PC-9 (cell line): Measurements from ENCODE around the gene KIF16B. TPM values are rescaled to one million over a fixed set of nuclear protein-coding genes. Genes with fewer than 3 reads are reported as not detected.

Source experiments
- BruUV-seq: library from RNA; stranded (reverse); fragments of 400-500 nt; replicated peaks from 2 replicates; lab custom pipeline; 2021; lab: Mats Ljungman, UMichigan
- CTCF ChIA-PET: fragments of 300-600 bp; sonication (Branson Sonifier 250); formaldehyde crosslinking; loops from one replicate; lab custom pipeline; 2022; ENCODE audit warnings: antibody characterized with exemption; lab: Charles Lee
- POLR2A ChIA-PET: fragments of 300-600 bp; sonication (Branson Sonifier 250); formaldehyde crosslinking; loops from one replicate; lab custom pipeline; 2022; ENCODE audit warnings: antibody characterized with exemption; ENCODE audit not compliant: unreplicated experiment; lab: Charles Lee
- DNase-seq, 2 experiments: peaks; one replicate each; pipeline versions ENCODE4 v3.0.0 to v3.0.0-alpha.2; 2015 to 2022; ENCODE audit warnings: mixed read lengths in 1 of 2
- H2AFZ ChIP-seq: fragments of 200-600 bp; sonication (generic); 2 replicates; pipeline ENCODE4 v1.8.1; 2017; ENCODE audit warnings: antibody characterized with exemption
- H3F3A ChIP-seq: fragments of 200-600 bp; sonication (generic); 2 replicates; pipeline ENCODE4 v1.8.1; 2017; ENCODE audit warnings: antibody characterized with exemption, mild to moderate bottlenecking, low read depth; ENCODE audit not compliant: insufficient read depth
- H3K27ac ChIP-seq: fragments of 200-600 bp; sonication (generic); 2 replicates; pipeline ENCODE4 v1.6.1; 2016; ENCODE audit warnings: mixed run types
- H3K27me3 ChIP-seq: fragments of 200-600 bp; sonication (generic); 2 replicates; pipeline ENCODE4 v1.6.1; 2016; ENCODE audit warnings: low read depth, mixed run types; ENCODE audit not compliant: insufficient read depth
- H3K36me3 ChIP-seq: fragments of 200-600 bp; sonication (generic); 2 replicates; pipeline ENCODE4 v1.6.1; 2016; ENCODE audit warnings: low read depth, mixed run types
- H3K4me1 ChIP-seq: fragments of 200-600 bp; sonication (generic); replicated peaks from 2 replicates; pipeline ENCODE4 v1.6.1; 2016; ENCODE audit warnings: mixed run types; ENCODE audit not compliant: insufficient read depth
- H3K4me2 ChIP-seq: fragments of 200-600 bp; sonication (generic); 2 replicates; pipeline ENCODE4 v1.6.1; 2017; ENCODE audit warnings: mixed run types
- H3K4me3 ChIP-seq: fragments of 200-600 bp; sonication (generic); 2 replicates; pipeline ENCODE4 v1.6.1; 2016; ENCODE audit warnings: mixed run types
- H3K79me2 ChIP-seq: fragments of 200-600 bp; sonication (generic); 2 replicates; pipeline ENCODE4 v1.6.1; 2017; ENCODE audit warnings: low read depth, mixed run types
- H3K9me2 ChIP-seq: fragments of 200-600 bp; sonication (generic); 2 replicates; pipeline ENCODE4 v1.8.1; 2017; ENCODE audit warnings: mild to moderate bottlenecking; ENCODE audit not compliant: insufficient read depth
- H3K9me3 ChIP-seq: fragments of 200-600 bp; sonication (generic); 2 replicates; pipeline ENCODE4 v1.8.1; 2016; ENCODE audit warnings: low read depth; ENCODE audit not compliant: insufficient read depth
- H4K20me1 ChIP-seq: fragments of 200-600 bp; sonication (generic); 2 replicates; pipeline ENCODE4 v1.8.1; 2017; ENCODE audit not compliant: insufficient read depth
- CTCF ChIP-seq: fragments of 200-600 bp; sonication (generic); conservative IDR thresholded peaks from 2 replicates; pipeline ENCODE4 v1.6.1; 2017; ENCODE audit warnings: mixed run types, antibody characterized with exemption, mild to moderate bottlenecking, moderate library complexity
- EZH2 ChIP-seq: fragments of 200-600 bp; sonication (generic); IDR thresholded peaks from 2 replicates; pipeline ENCODE4 v1.8.0; 2017; ENCODE audit warnings: antibody characterized with exemption, low read depth
- intact Hi-C: fragments of 100-400 bp; cut with micrococcal nuclease; formaldehyde crosslinking; loops from one replicate; pipeline ENCODE4 v1.10.0; 2022; ENCODE audit not compliant: unreplicated experiment
- total RNA-seq: library from RNA; stranded (reverse); gene quantifications from 2 replicates; pipeline ENCODE4 v1.2.3, GENCODE V29; 2021

Gene KIF16B
- total RNA-seq, 1 experiment from 2014 or later, result 17.6 TPM

- H3F3A ChIP-seq, result peaks cover 9% of the 10 kb centered on the region; the same call in 1 of the 2 replicates
- H4K20me1 ChIP-seq, result no peaks in the 10 kb centered on the region
- BruUV-seq, result no TSS peak
- no peaks in the 10 kb centered on the region for H3K79me2 ChIP-seq
- intact Hi-C loops, result loop anchor here (5.0 kb wide), 1 partner anchor 837 kb away; no protein-coding TSS in a partner anchor
- peaks cover 21% of the 10 kb centered on the region for H3K4me1 ChIP-seq
- H3K4me2 ChIP-seq, result no peak overlapping the region
- no peak overlapping the region for H2AFZ ChIP-seq
- H3K4me3 ChIP-seq, result no peak overlapping the region
- ChIA-PET POLR2A (no interaction called here), CTCF (no interaction called here)
- no peaks in the 10 kb centered on the region for H3K9me3 ChIP-seq
- no peaks in the 10 kb centered on the region for H3K36me3 ChIP-seq
- H3K27ac ChIP-seq, result no peak overlapping the region
- no peaks in the 10 kb centered on the region for H3K9me2 ChIP-seq
- no peak for DNase-seq
- no peaks in the 10 kb centered on the region for H3K27me3 ChIP-seq
- TF ChIP-seq CTCF (no peak), EZH2 (no peak)
Observed at GRCh38 chr20:16479666-16480065, 93.6 kb downstream of the KIF16B start.

- Histone ChIP-seq H3K4me3 (no peak overlapping the region), H4K20me1 (no peaks in the 10 kb centered on the region), H3K36me3 (no peaks in the 10 kb centered on the region), H3K4me2 (no peak overlapping the region), H3K9me3 (no peaks in the 10 kb centered on the region), H3K4me1 (peaks cover 34% of the 10 kb centered on the region), H3K27ac (peak overlapping the region; percentile 26; the same call in 1 of the 2 replicates), H3F3A (peaks cover 14% of the 10 kb centered on the region; the same call in 1 of the 2 replicates), H3K27me3 (no peaks in the 10 kb centered on the region), H3K79me2 (no peaks in the 10 kb centered on the region), H3K9me2 (no peaks in the 10 kb centered on the region), H2AFZ (no peak overlapping the region)
- intact Hi-C loops, result loop anchor here (5.0 kb wide), 1 partner anchor 835 kb away; no protein-coding TSS in a partner anchor
- ChIA-PET POLR2A (no interaction called here), CTCF (no interaction called here)
- BruUV-seq, result no TSS peak
- TF ChIP-seq EZH2, result no peak
- no peak for TF ChIP-seq CTCF
- DNase-seq, result no peak
Observed at GRCh38 chr20:16477632-16478031, 95.6 kb downstream of the KIF16B start.

- no peaks in the 10 kb centered on the region for H4K20me1 ChIP-seq
- no peak overlapping the region for H2AFZ ChIP-seq
- TF ChIP-seq CTCF (peak; percentile 90), EZH2 (no peak)
- peak; percentile 7 to 67 for DNase-seq
- peaks cover 46% of the 10 kb centered on the region for H3K4me1 ChIP-seq
- peak overlapping the region; percentile 23; the same call in 1 of the 2 replicates for H3K4me2 ChIP-seq
- H3K27me3 ChIP-seq, result no peaks in the 10 kb centered on the region
- no peaks in the 10 kb centered on the region for H3K9me2 ChIP-seq
- no peaks in the 10 kb centered on the region for H3K9me3 ChIP-seq
- peaks cover 23% of the 10 kb centered on the region; the same call in 1 of the 2 replicates for H3F3A ChIP-seq
- H3K27ac ChIP-seq, result no peak overlapping the region
- no peaks in the 10 kb centered on the region for H3K79me2 ChIP-seq
- no peak overlapping the region for H3K4me3 ChIP-seq
- POLR2A ChIA-PET, result no interaction called here
- intact Hi-C loops, result loop anchor here (5.0 kb wide), 1 partner anchor 834 kb away; no protein-coding TSS in a partner anchor
- no peaks in the 10 kb centered on the region for H3K36me3 ChIP-seq
- no TSS peak for BruUV-seq
- CTCF ChIA-PET, result interaction anchor here (0.6 kb wide), 2 partner anchors 584 to 822 kb away, joined by 3 to 4 read pairs; no protein-coding TSS in a partner anchor
Observed at GRCh38 chr20:16476032-16476431, 97.2 kb downstream of the KIF16B start.
